Thyroid gland (tissue), 4 donors: ENCODE results near the gene SLC25A21. TPM values are rescaled to one million over a fixed set of nuclear protein-coding genes. Genes with fewer than 3 reads are reported as not detected.

ENCODE experiments used
- DNase-seq, 2 donors: peaks; one replicate each; pipeline ENCODE4 v3.0.0-alpha.2; 2019
- H3K27ac ChIP-seq, 3 donors: fragments of 200-600 bp; sonication (generic); 1 replicate in 2 of 3; 2 replicates in 1 of 3; pipeline ENCODE4 v1.5.1; 2016 to 2019; ENCODE audit warnings: mild to moderate bottlenecking in 1 of 3, moderate library complexity in 1 of 3
- H3K27me3 ChIP-seq: fragments of 200-600 bp; sonication (generic); one replicate; pipeline ENCODE4 v1.5.1; 2019
- H3K36me3 ChIP-seq, 2 donors: fragments of 200-600 bp; sonication (generic); one replicate each; pipeline ENCODE4 v1.5.1; 2016 to 2019
- H3K4me1 ChIP-seq, 2 donors: fragments of 200-600 bp; sonication (generic); one replicate each; pipeline ENCODE4 v1.5.1; 2017 to 2019
- H3K4me3 ChIP-seq, 3 donors: fragments of 200-600 bp; sonication (generic); replicated peaks in 1 of 3; 1 replicate in 2 of 3; 2 replicates in 1 of 3; pipeline ENCODE4 v1.5.1; 2016; ENCODE audit warnings: mild to moderate bottlenecking in 1 of 3
- H3K9me3 ChIP-seq: fragments of 200-600 bp; sonication (generic); one replicate; pipeline ENCODE4 v1.5.1; 2017
- CTCF ChIP-seq, 6 experiments: fragments of 200-600 bp in 3 of 6; fragments of 450-650 bp in 3 of 6; sonication (generic) in 3 of 6; IDR thresholded peaks; one replicate each; pipeline ENCODE4 v1.5.1; 2016 to 2019; ENCODE audit warnings: antibody characterized with exemption in 6 of 6, mild to moderate bottlenecking in 2 of 6, inconsistent platforms in 1 of 6, moderate library complexity in 1 of 6
- POLR2A ChIP-seq, 2 donors: fragments of 450-650 bp; IDR thresholded peaks; one replicate each; pipeline ENCODE4 v1.6.1; 2017; ENCODE audit warnings: antibody characterized with exemption in 2 of 2, mild to moderate bottlenecking in 2 of 2, moderate library complexity in 1 of 2
- WGBS, 2 donors: methylation state at CpG; one replicate each; pipeline ENCODE4 v1.1.5; 2017; 5-methylcytosine and 5-hydroxymethylcytosine counted together
- intact Hi-C: fragments of 100-400 bp; cut with DNase I; formaldehyde crosslinking; loops from one replicate; pipeline ENCODE4 v1.15.1; 2023
- total RNA-seq, 4 donors: library from RNA; depleted of rRNA; stranded (reverse); fragments of >200 nt; gene quantifications; one replicate each; pipeline ENCODE4 v1.2.3, GENCODE V29; 2016

The SLC25A21 gene
- total RNA-seq, 4 donors from 2014 or later = 0.29 to 1.4 (median 0.60) TPM

- H3K27me3 ChIP-seq = no peaks in the 10 kb centered on the region
- WGBS, 2 donors = 89 to 92% methylated on average over 3 of the region's 3 CpGs
- DNase-seq = peak; percentile 14
- no peaks in the 10 kb centered on the region for H3K9me3 ChIP-seq
- H3K36me3 ChIP-seq = no peaks in the 10 kb centered on the region
- no peaks in the 10 kb centered on the region for H3K4me1 ChIP-seq
- intact Hi-C loops = no loop called here
- H3K4me3 ChIP-seq = no peak overlapping the region
- TF ChIP-seq CTCF (IDR thresholded peaks at IDR 0.05) (no peak), POLR2A (IDR thresholded peaks at IDR 0.05) (no peak)
- no peak overlapping the region for H3K27ac ChIP-seq
Observed at GRCh38 chr14:37124614-37125013, 47.8 kb downstream of the SLC25A21 start.

GRCh38 chr14:37122919-37123639 is 49.3 kb downstream of the SLC25A21 start:
- WGBS, 2 donors = 88 to 91% methylated on average over 7 of the region's 7 CpGs
- H3K4me3 ChIP-seq = no peak overlapping the region
- no peaks in the 10 kb centered on the region for H3K4me1 ChIP-seq
- no peak overlapping the region for H3K27ac ChIP-seq
- H3K27me3 ChIP-seq = no peaks in the 10 kb centered on the region
- TF ChIP-seq CTCF (IDR thresholded peaks at IDR 0.05) = no peak
- TF ChIP-seq POLR2A (IDR thresholded peaks at IDR 0.05) = no peak
- no peaks in the 10 kb centered on the region for H3K36me3 ChIP-seq
- DNase-seq = no peak
- H3K9me3 ChIP-seq = no peaks in the 10 kb centered on the region
- intact Hi-C loops = no loop called here

- no peak overlapping the region for H3K4me3 ChIP-seq
- no peaks in the 10 kb centered on the region for H3K36me3 ChIP-seq
- H3K4me1 ChIP-seq = no peaks in the 10 kb centered on the region
- no peak overlapping the region for H3K27ac ChIP-seq
- DNase-seq = no peak
- no peak for TF ChIP-seq POLR2A (IDR thresholded peaks at IDR 0.05)
- H3K9me3 ChIP-seq = no peaks in the 10 kb centered on the region
- intact Hi-C loops = no loop called here
- H3K27me3 ChIP-seq = no peaks in the 10 kb centered on the region
- WGBS, 2 donors = 78 to 79% methylated on average over 3 of the region's 3 CpGs
Observed at GRCh38 chr14:37122288-37122687, 50.1 kb downstream of the SLC25A21 start.

- intact Hi-C loops = no loop called here
- Histone ChIP-seq H3K36me3 (no peaks in the 10 kb centered on the region), H3K27ac (no peak overlapping the region), H3K9me3 (no peaks in the 10 kb centered on the region), H3K4me3 (no peak overlapping the region), H3K27me3 (no peaks in the 10 kb centered on the region), H3K4me1 (no peaks in the 10 kb centered on the region)
- no peak for DNase-seq
- WGBS, 2 donors = 84 to 95% methylated on average over 4 of the region's 4 CpGs
- TF ChIP-seq CTCF (IDR thresholded peaks at IDR 0.05) (no peak), POLR2A (IDR thresholded peaks at IDR 0.05) (no peak)
Observed at GRCh38 chr14:37118673-37119366, 53.6 kb downstream of the SLC25A21 start.

GRCh38 chr14:37116933-37117849 is 55.2 kb downstream of the SLC25A21 start:
- intact Hi-C loops = no loop called here

More at GRCh38 chr14:37116933-37117849, 55.2 kb downstream of the SLC25A21 start:
- no peaks in the 10 kb centered on the region for H3K36me3 ChIP-seq
- H3K9me3 ChIP-seq = no peaks in the 10 kb centered on the region
- no peak overlapping the region for H3K27ac ChIP-seq
- no peak overlapping the region for H3K4me3 ChIP-seq
- H3K4me1 ChIP-seq = no peaks in the 10 kb centered on the region
- H3K27me3 ChIP-seq = no peaks in the 10 kb centered on the region
- 76 to 81% methylated on average over 5 of the region's 5 CpGs for WGBS, 2 donors
- TF ChIP-seq CTCF (IDR thresholded peaks at IDR 0.05) (peak in 4 of 6 experiments; percentile 10 to 40 (median 28)), POLR2A (IDR thresholded peaks at IDR 0.05) (no peak)
- DNase-seq = no peak
